ENCODE results near the gene PITRM1.

GRCh38 chr10:3139216-3139910 lies 33.2 kb downstream of the PITRM1 start:
- TF ChIP-seq, protein P1, sequence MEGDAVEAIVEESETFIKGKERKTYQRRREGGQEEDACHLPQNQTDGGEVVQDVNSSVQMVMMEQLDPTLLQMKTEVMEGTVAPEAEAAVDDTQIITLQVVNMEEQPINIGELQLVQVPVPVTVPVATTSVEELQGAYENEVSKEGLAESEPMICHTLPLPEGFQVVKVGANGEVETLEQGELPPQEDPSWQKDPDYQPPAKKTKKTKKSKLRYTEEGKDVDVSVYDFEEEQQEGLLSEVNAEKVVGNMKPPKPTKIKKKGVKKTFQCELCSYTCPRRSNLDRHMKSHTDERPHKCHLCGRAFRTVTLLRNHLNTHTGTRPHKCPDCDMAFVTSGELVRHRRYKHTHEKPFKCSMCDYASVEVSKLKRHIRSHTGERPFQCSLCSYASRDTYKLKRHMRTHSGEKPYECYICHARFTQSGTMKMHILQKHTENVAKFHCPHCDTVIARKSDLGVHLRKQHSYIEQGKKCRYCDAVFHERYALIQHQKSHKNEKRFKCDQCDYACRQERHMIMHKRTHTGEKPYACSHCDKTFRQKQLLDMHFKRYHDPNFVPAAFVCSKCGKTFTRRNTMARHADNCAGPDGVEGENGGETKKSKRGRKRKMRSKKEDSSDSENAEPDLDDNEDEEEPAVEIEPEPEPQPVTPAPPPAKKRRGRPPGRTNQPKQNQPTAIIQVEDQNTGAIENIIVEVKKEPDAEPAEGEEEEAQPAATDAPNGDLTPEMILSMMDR (IDR thresholded peaks at IDR 0.05; ENCODE audit: insufficient read depth, low read length, poor library complexity, severe bottlenecking), result no peak
- no peak for TF ChIP-seq EZH2phosphoT487 (conservative IDR thresholded peaks at IDR 0.05; ENCODE audit: low read length)

Data from SU-DHL-6 (cell line).